Heart right ventricle (tissue), 16 donors: Measurements from ENCODE around the gene FAM118B. TPM values are rescaled to one million over a fixed set of nuclear protein-coding genes. Genes with fewer than 3 reads are reported as not detected.

Experiments used
- ATAC-seq, 8 donors: fragments of 200-7000 bp; cut with Tn5 transposase; one replicate each; pipeline ENCODE4 v1.9.1; 2020; ENCODE audit warnings: mild to moderate bottlenecking in 8 of 8, moderate library complexity in 8 of 8, moderate number of reproducible peaks in 1 of 8
- DNase-seq, 2 donors: peaks; one replicate each; pipeline ENCODE4 v3.0.0-alpha.2; 2020
- H3K27ac ChIP-seq, 10 donors: fragments of 200-600 bp; sonication (generic) in 2 of 10; one replicate each; pipeline versions ENCODE4 v1.5.0 to v1.8.0; 2020 to 2022; ENCODE audit warnings: mild to moderate bottlenecking in 3 of 10
- H3K27me3 ChIP-seq, 7 donors: fragments of 200-600 bp; one replicate each; pipeline ENCODE4 v1.8.0; 2021 to 2022; ENCODE audit warnings: mild to moderate bottlenecking in 2 of 7
- H3K36me3 ChIP-seq, 9 donors: fragments of 200-600 bp; sonication (generic) in 1 of 9; one replicate each; pipeline versions ENCODE4 v1.5.0 to v1.8.0; 2020 to 2022; ENCODE audit warnings: mild to moderate bottlenecking in 2 of 9
- H3K4me1 ChIP-seq, 9 donors: fragments of 200-600 bp; sonication (generic) in 1 of 9; one replicate each; pipeline versions ENCODE4 v1.5.0 to v1.8.0; 2020 to 2022; ENCODE audit warnings: mild to moderate bottlenecking in 4 of 9
- H3K4me3 ChIP-seq, 10 donors: fragments of 200-600 bp; sonication (generic) in 2 of 10; one replicate each; pipeline versions ENCODE4 v1.5.0 to v1.8.0; 2020 to 2022; ENCODE audit warnings: mild to moderate bottlenecking in 7 of 10, moderate library complexity in 2 of 10
- H3K9me3 ChIP-seq, 11 donors: fragments of 200-600 bp in 10 of 11; sonication (generic) in 2 of 11; one replicate each; pipeline versions ENCODE4 v1.5.0 to v1.8.0; 2013 to 2022; ENCODE audit warnings: mild to moderate bottlenecking in 2 of 11, control low read depth in 1 of 11, moderate library complexity in 1 of 11
- CTCF ChIP-seq, 9 donors: fragments of 200-600 bp; sonication (generic) in 2 of 9; IDR thresholded peaks; one replicate each; pipeline versions ENCODE4 v1.5.0 to v1.8.0; 2021 to 2022; ENCODE audit warnings: antibody characterized with exemption in 9 of 9, mild to moderate bottlenecking in 5 of 9, moderate library complexity in 1 of 9
- WGBS, 2 donors: extraction: QIAGEN DNeasy Blood & Tissue Kit; methylation state at CpG; one replicate each; pipeline ENCODE4 v1.1.7; 2013; ENCODE audit warnings: inconsistent platforms in 1 of 2; 5-methylcytosine and 5-hydroxymethylcytosine counted together
- intact Hi-C, 10 donors: fragments of 100-400 bp; cut with DNase I; formaldehyde crosslinking; loops; one replicate each; pipeline versions ENCODE4 v1.11.1 to v1.14.2; 2022
- polyA plus RNA-seq, 2 donors: library from polyadenylated mRNA; stranded (reverse); fragments of 200-250 nt; gene quantifications; one replicate each; pipeline ENCODE4 v1.2.3, GENCODE V29; 2013
- total RNA-seq, 10 donors: library from RNA; stranded (reverse); fragmentation: NEBNext Ultra II Directional in 3 of 10; extraction: Animal tissue kit (Norgen Biotek cat#: 25700) in 3 of 10; gene quantifications; one replicate each; pipeline versions ENCODE4 v1.2.1 to v1.2.4, GENCODE V29; 2021 to 2023
- donor health status: Arrhythmogenic right ventricular cardiomyopathy.
- donor health status: ischemic (EF 13 %, LVEDD 7.1; RV severe dilation, severe dysfunction).
- donor health status: healthy with polysubstance abuse.
- donor health status: DM: no; HTN: yes; CAD: no.
- donor health status: DM: no; HTN: no; CAD: no.
- donor health status: ischemic (EF 25% LVEDD 6.9; RV normal size, moderate dysfunction).
- donor health status: ischemic (EF 25% LVEDD 5.7; RV mildly dilated, moderate dysfunction).
- donor health status: healthy.
- donor health status: DM: yes; HTN: yes; CAD: no.
- donor health status: Ischemic cardiomyopathy.
- donor health status: ischemic (EF 35%, LVEDD 5.7; RV mildly dilated, moderate dysfunction).
- donor health status: nonischemic (EF 11% LVEDD 7.7; RV severe dilation, severe dysfunction).
- donor health status: DM: yes; HTN: yes; CAD: no.
- donor health status: PGD.
- donor health status: ischemic (EF 29% LVEDD 5.4; RV normal size, mild dysfunction).
- donor health status: nonischemic (EF 23%, LVEDD 6.1; RV moderate dilation, normal function).

Gene FAM118B
- total and polyA plus RNA-seq, 12 donors, result 7.6 to 52.8 (median 22.5) TPM

- no peak for TF ChIP-seq CTCF (IDR thresholded peaks at IDR 0.05)
- no peak for DNase-seq
- no peak overlapping the region for H3K4me3 ChIP-seq
- intact Hi-C loops, result no loop called here
- H3K4me1 ChIP-seq, result peaks cover 0 to 38% (median 11%) of the 10 kb centered on the region in 9 donors
- no peaks in the 10 kb centered on the region for H3K9me3 ChIP-seq
- 76 to 80% methylated on average over 8 of the region's 8 CpGs for WGBS, 2 donors
- peaks cover 0 to 44% (median 0%) of the 10 kb centered on the region in 9 donors for H3K36me3 ChIP-seq
- H3K27me3 ChIP-seq, result no peaks in the 10 kb centered on the region
- ATAC-seq, result no peak
- H3K27ac ChIP-seq, result no peak overlapping the region
These were observed 67.6 kb downstream of the FAM118B start for GRCh38 chr11:126279191-126279590.

- H3K27ac ChIP-seq, result peak overlapping the region in 3 of 10 donors; percentile 19 to 81 (median 44)
- peaks cover 0 to 51% (median 11%) of the 10 kb centered on the region in 9 donors for H3K4me1 ChIP-seq
- no peak for TF ChIP-seq CTCF (IDR thresholded peaks at IDR 0.05)
- peaks cover 0 to 30% (median 0%) of the 10 kb centered on the region in 9 donors for H3K36me3 ChIP-seq
- H3K4me3 ChIP-seq, result no peak overlapping the region
- no peak for DNase-seq
- intact Hi-C loops, result loop anchor here in 1 of 10 donors (5.0 kb wide), 1 partner anchor 63 kb away; no protein-coding TSS in a partner anchor
- H3K9me3 ChIP-seq, result no peaks in the 10 kb centered on the region
- ATAC-seq, result no peak
- no peaks in the 10 kb centered on the region for H3K27me3 ChIP-seq
- WGBS, 2 donors, result 51 to 68% methylated on average over 5 of the region's 5 CpGs
These were observed 69.0 kb downstream of the FAM118B start for GRCh38 chr11:126280595-126280994.

DNA sequence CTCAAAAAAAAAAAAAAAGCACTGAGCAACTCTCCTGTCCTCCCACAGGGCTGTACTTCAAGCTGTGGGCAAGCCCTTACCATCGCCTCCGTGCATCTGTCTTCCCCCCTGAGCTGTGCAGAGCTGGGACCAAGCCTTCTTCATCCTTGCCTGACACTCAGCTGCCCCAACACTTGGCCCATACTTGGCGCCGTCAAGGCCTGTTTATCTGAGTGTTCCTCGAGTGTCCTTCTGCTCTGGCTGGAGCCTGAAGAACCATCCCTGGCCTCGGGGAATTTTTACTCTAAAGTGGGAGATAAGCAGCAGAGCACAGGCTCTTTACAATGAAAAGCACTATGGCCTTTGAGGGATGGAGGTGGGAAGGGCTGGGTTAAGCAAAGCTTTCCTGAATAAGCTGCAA is 69.7 kb downstream of the FAM118B start:
- 62 to 69% methylated on average over 6 of the region's 6 CpGs for WGBS, 2 donors
- ATAC-seq, result no peak
- peaks cover 0 to 26% (median 0%) of the 10 kb centered on the region in 9 donors for H3K36me3 ChIP-seq
- H3K9me3 ChIP-seq, result no peaks in the 10 kb centered on the region
- H3K4me1 ChIP-seq, result peaks cover 0 to 51% (median 11%) of the 10 kb centered on the region in 9 donors
- TF ChIP-seq CTCF (IDR thresholded peaks at IDR 0.05), result no peak
- intact Hi-C loops, result loop anchor here in 1 of 10 donors (5.0 kb wide), 1 partner anchor 64 kb away; no protein-coding TSS in a partner anchor
- no peak overlapping the region for H3K4me3 ChIP-seq
- peak overlapping the region in 2 of 10 donors; percentile 44 to 81 for H3K27ac ChIP-seq
- no peaks in the 10 kb centered on the region for H3K27me3 ChIP-seq
- no peak for DNase-seq

GRCh38 chr11:126281666-126282175 is 70.1 kb downstream of the FAM118B start:
- Histone ChIP-seq H3K36me3 (peaks cover 0 to 21% (median 0%) of the 10 kb centered on the region in 9 donors), H3K27me3 (no peaks in the 10 kb centered on the region), H3K4me3 (peak overlapping the region in 4 of 10 donors; percentile 64 to 86 (median 82)), H3K27ac (peak overlapping the region in 8 of 10 donors; percentile 85 to 97 (median 93)), H3K4me1 (peaks cover 0 to 51% (median 11%) of the 10 kb centered on the region in 9 donors), H3K9me3 (no peaks in the 10 kb centered on the region)
- intact Hi-C loops, result loop anchor here in 2 of 10 donors (2.0 to 5.0 kb wide), 2 partner anchors 13 to 64 kb away; partner anchors contain the start of genes FOXRED1 (in 1 of the 2) and SRPRA (in 1 of the 2)
- no peak for ATAC-seq
- TF ChIP-seq CTCF (IDR thresholded peaks at IDR 0.05), result no peak
- WGBS, 2 donors, result 90 to 94% methylated on average over 10 of the region's 10 CpGs
- DNase-seq, result no peak
